Measurements from ENCODE around the gene CXCL8. TPM values are rescaled to one million over a fixed set of nuclear protein-coding genes. Genes with fewer than 3 reads are reported as not detected.

Gene CXCL8
- total and polyA plus RNA-seq, 2 of the 8 experiments (the other 6 are each of a cell fraction or from before 2014, with no cell fraction given): not detected

DNA sequence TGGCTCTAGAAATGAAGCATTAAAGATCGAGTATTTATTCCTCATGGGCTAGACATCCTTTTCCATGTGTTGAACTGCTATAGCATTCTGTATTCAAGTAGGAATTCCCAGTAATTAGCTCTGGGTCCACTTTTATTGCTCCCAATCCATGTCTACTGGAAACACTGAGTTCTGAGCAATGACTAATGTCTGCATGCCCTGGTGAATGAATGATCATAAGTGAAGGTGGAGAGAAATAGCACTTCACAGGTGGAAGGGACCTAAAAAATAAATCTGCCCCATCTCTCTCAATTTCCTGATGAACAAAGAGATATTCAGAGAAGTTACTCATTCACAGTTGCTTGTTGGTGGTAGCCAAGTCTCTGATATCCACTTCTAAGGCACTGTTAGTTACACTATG lies 34.6 kb upstream of the CXCL8 start (continued):
- TF ChIP-seq TAF1 (IDR thresholded peaks at IDR 0.05; ENCODE audit: low read depth, low read length) (no peak), YY1 (IDR thresholded peaks at IDR 0.05; ENCODE audit: low read depth, low read length) (no peak), SP1 (IDR thresholded peaks at IDR 0.05; ENCODE audit: low read depth, low read length) (no peak), TCF12 (IDR thresholded peaks at IDR 0.05; ENCODE audit: low read depth, low read length) (no peak), SUZ12 (IDR thresholded peaks at IDR 0.05; ENCODE audit: low read length) (no peak), TAF7 (optimal IDR thresholded peaks at IDR 0.05; ENCODE audit: borderline replicate concordance, low read depth, low read length) (no peak), MAFK (IDR thresholded peaks at IDR 0.05; ENCODE audit: low read depth, low read length) (no peak), KDM4A (IDR thresholded peaks at IDR 0.05; ENCODE audit: low read depth, low read length, severe bottlenecking) (no peak)
- TF ChIP-seq, protein P1, sequence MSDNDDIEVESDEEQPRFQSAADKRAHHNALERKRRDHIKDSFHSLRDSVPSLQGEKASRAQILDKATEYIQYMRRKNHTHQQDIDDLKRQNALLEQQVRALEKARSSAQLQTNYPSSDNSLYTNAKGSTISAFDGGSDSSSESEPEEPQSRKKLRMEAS (IDR thresholded peaks at IDR 0.05): no peak

Data from H1 (cell line).